ENCODE data around the gene CCNQ.

Gene CCNQ

DNA sequence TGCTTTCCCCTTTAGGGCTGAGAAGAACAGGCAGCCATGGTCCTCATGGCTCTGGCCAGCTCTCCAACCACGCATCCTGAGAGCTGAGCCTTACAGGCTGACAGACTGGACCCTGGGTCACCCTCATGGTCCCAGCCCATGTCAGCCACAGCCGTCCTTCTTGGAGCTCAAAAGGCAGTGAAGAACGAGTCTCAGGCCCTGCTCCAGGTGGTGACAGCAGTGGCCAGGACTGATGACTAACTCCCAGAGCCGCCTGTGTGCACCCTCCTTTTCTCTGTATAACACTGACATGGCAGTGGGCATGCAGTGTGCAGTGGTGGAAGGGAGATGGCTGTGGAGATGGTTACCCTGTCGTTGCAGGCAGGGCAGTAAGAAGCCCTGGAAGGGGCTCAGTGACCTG lies 37.8 kb upstream of the CCNQ start:
- Histone ChIP-seq H3K4me3 (replicated peaks; ENCODE audit: insufficient read depth, low read length) (no peak overlapping the region), H3K27ac (replicated peaks) (no peak overlapping the region), H3K27me3 (ENCODE audit: insufficient read depth, poor library complexity, severe bottlenecking) (peaks cover 15% of the 10 kb centered on the region)
- TF ChIP-seq CTCF (IDR thresholded peaks at IDR 0.05; ENCODE audit: insufficient read depth, low read length) (no peak), GABPA (IDR thresholded peaks at IDR 0.05; ENCODE audit: low read depth) (no peak), SPI1 (IDR thresholded peaks at IDR 0.05; ENCODE audit: borderline replicate concordance, low read depth) (no peak), POLR2AphosphoS5 (IDR thresholded peaks at IDR 0.05; ENCODE audit: low read depth) (no peak)
- TF ChIP-seq, protein P1, sequence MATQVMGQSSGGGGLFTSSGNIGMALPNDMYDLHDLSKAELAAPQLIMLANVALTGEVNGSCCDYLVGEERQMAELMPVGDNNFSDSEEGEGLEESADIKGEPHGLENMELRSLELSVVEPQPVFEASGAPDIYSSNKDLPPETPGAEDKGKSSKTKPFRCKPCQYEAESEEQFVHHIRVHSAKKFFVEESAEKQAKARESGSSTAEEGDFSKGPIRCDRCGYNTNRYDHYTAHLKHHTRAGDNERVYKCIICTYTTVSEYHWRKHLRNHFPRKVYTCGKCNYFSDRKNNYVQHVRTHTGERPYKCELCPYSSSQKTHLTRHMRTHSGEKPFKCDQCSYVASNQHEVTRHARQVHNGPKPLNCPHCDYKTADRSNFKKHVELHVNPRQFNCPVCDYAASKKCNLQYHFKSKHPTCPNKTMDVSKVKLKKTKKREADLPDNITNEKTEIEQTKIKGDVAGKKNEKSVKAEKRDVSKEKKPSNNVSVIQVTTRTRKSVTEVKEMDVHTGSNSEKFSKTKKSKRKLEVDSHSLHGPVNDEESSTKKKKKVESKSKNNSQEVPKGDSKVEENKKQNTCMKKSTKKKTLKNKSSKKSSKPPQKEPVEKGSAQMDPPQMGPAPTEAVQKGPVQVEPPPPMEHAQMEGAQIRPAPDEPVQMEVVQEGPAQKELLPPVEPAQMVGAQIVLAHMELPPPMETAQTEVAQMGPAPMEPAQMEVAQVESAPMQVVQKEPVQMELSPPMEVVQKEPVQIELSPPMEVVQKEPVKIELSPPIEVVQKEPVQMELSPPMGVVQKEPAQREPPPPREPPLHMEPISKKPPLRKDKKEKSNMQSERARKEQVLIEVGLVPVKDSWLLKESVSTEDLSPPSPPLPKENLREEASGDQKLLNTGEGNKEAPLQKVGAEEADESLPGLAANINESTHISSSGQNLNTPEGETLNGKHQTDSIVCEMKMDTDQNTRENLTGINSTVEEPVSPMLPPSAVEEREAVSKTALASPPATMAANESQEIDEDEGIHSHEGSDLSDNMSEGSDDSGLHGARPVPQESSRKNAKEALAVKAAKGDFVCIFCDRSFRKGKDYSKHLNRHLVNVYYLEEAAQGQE (IDR thresholded peaks at IDR 0.05; ENCODE audit: insufficient replicate concordance, low read depth): no peak
- no peak for DNase-seq (ENCODE audit: low read depth in 1 of 2, low spot score in 1 of 2)

DNA sequence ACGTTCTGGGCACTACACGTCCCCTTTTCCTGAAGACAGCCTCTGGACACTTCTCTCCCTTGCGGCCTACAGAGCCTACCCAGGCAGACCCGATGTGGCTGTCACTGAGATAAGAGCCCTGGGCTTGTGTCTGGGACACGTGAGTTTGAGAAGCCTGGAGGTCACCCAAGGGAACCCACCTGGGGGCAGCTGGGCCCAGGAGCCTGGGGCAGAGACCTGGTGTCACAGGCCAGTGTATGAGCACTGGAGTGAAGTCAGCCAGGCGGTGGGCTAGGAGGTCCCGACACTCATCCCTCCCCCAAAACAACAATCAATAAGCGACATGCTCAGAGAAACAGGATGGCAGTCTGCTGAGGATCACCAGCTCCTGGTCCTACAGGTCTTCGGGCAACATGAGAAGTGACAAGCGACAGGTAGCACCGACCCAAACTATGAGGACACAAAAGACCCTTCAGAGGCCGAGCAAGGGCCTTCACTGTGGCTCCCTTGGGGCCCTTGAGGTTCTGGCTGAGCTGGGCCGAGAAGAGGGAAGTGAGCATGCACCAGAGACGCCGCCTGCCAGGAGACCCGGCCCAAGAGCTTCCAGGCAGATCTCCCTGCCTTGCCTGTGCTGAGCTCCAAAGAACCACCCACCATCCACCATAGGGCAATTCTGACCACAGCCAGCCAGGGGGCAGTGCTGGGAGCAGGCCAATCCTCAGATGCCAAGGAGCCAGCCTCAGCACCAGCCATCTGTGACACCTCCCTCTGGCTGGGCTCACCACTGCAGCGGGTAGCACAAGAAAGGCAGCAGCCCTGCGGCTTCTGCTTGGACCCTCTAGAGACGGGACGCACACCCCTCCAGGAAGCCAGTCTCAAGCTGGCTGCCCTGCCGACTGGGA lies 37.1 kb upstream of the CCNQ start:
- Histone ChIP-seq H3K27ac (replicated peaks) (no peak overlapping the region), H3K27me3 (ENCODE audit: insufficient read depth, poor library complexity, severe bottlenecking) (peaks cover 9% of the 10 kb centered on the region), H3K4me3 (replicated peaks; ENCODE audit: insufficient read depth, low read length) (no peak overlapping the region)
- TF ChIP-seq SPI1 (IDR thresholded peaks at IDR 0.05; ENCODE audit: borderline replicate concordance, low read depth) (no peak), GABPA (IDR thresholded peaks at IDR 0.05; ENCODE audit: low read depth) (no peak), CTCF (IDR thresholded peaks at IDR 0.05; ENCODE audit: insufficient read depth, low read length) (peak; percentile 59)
- TF ChIP-seq, protein P1 (IDR thresholded peaks at IDR 0.05; ENCODE audit: insufficient replicate concordance, low read depth): no peak
- peak; percentile 18 to 50 for DNase-seq (ENCODE audit: low read depth in 1 of 2, low spot score in 1 of 2)

GRCh38 chrX:153635388-153635787 lies 36.4 kb upstream of the CCNQ start:
- peaks cover 3% of the 10 kb centered on the region for H3K27me3 ChIP-seq (ENCODE audit: insufficient read depth, poor library complexity, severe bottlenecking)
- no peak overlapping the region for H3K4me3 ChIP-seq (replicated peaks; ENCODE audit: insufficient read depth, low read length)
- no peak for DNase-seq (ENCODE audit: low read depth in 1 of 2, low spot score in 1 of 2)
- H3K27ac ChIP-seq (replicated peaks): no peak overlapping the region
- TF ChIP-seq POLR2AphosphoS5 (IDR thresholded peaks at IDR 0.05; ENCODE audit: low read depth) (no peak), CTCF (IDR thresholded peaks at IDR 0.05; ENCODE audit: insufficient read depth, low read length) (no peak), GABPA (IDR thresholded peaks at IDR 0.05; ENCODE audit: low read depth) (no peak), SPI1 (IDR thresholded peaks at IDR 0.05; ENCODE audit: borderline replicate concordance, low read depth) (no peak)
- TF ChIP-seq, protein P1 (IDR thresholded peaks at IDR 0.05; ENCODE audit: insufficient replicate concordance, low read depth): no peak
